ENCODE measurements around the gene RAB7B. TPM values are rescaled to one million over a fixed set of nuclear protein-coding genes. Genes with fewer than 3 reads are reported as not detected.

Gene RAB7B
- total RNA-seq, 1 experiment from 2014 or later = 0.10 TPM

DNA sequence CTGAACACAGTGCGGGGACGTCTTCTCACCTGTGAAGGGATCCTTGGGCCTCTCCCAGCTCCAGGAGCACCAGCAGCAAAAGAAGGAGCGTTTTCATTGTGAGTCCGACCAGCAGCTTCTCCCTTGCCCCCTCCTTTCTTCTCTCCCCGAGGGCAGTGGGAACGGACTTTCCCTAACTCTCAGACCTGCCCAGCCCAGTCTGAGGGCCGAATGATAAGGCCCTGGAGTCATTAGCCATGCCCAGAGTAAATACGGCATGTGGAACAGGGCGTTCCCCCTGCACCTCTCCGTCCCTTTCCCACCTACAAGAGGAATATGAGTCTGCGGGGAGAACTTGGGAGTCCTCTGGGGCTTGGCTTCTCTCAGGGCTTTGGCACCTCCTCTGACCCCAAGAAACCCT lies 20.5 kb upstream of the RAB7B start, which contains the start of gene CTSE:
CTSE (minus strand) TSS at position 201 of the 400 bp plus-strand sequence; CDS start at position 97, 104 bp downstream.
- no peak for DNase-seq (ENCODE audit: low read depth)

DNA sequence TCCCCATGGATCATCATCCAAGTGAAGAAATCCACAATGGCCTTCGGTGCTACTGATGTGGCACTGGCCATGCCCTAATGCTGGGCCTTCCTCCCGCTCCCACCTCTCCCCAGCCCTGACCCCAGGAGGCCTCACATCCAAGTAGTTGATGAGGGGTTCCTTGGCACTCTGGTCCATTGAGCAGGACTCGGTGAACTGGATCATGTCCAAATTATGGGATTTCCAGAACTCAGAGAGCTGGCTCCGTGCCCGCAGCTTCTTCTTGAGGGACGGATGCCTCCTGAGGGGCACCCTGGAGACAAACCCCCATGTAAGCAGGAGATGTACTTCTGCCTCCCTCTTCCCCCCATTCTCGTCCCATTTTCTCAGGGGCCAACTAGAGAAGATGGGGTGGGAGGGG lies 19.6 kb upstream of the RAB7B start:
- DNase-seq (ENCODE audit: low read depth) = no peak

DNA sequence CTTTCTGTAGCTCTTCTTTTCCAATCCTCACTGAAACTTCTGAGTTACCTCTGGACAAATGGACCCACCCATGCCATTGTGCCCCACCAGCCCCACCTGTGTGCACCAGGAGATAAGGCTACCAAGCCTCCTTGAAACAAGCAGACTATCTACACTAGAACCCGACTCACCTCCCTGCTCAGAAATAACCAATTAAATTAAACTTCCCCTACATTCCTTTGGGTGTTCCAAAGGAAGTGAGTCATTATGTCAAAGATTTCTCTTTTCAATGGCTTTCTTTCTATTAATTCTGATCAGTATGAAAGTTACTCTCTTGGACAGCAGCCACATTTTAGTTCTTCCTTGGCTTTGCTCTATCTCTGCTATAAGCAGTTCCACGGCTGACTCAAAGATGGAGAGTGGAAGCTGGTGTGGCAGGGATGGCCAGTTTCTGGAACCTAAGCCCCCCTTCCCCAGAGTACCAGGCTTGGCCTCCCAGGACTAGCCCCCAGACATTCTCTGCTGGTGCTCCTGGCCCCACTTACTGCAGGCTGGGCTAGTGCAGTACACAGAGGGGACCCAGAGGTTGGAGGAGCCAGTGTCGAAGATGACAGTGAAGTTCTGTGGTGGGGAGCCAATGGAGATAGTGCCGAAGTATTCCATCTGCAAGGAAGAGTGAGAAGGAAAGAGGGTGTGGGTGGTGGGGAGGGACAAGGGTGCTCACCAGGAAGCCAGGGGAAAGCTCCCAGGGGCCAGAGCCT lies 18.6 kb upstream of the RAB7B start:
- DNase-seq (ENCODE audit: low read depth) = peak; percentile 87

DNA sequence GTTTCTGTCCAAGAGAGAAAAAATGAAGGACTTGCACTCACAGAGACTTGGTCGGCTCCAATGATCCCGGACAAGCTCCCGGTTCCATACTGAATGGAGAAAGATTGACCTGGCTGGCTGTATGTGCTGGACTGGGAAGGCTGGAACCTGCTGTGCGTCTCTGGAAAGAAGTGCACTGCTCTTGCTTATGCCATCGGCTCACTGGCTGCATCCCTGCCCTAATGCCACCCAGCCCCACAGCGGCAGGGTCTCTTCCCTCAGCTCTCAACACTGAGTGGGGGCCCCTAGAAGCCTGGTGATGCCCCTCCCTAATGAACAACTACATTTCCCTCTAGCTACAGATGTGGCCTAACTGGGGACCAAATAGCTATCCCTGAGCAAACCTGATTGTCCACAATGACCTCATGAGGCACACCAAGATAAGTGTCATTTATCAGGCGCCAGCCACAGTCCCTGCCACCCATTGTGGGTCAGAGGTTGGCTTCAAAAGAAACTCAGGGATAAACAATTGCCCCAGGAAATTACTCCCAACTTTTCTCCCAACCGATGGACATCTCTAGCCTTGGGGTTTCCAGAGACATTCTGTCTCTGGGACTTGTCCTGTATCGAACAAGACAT lies 17.9 kb upstream of the RAB7B start:
- DNase-seq (ENCODE audit: low read depth) = no peak

DNA sequence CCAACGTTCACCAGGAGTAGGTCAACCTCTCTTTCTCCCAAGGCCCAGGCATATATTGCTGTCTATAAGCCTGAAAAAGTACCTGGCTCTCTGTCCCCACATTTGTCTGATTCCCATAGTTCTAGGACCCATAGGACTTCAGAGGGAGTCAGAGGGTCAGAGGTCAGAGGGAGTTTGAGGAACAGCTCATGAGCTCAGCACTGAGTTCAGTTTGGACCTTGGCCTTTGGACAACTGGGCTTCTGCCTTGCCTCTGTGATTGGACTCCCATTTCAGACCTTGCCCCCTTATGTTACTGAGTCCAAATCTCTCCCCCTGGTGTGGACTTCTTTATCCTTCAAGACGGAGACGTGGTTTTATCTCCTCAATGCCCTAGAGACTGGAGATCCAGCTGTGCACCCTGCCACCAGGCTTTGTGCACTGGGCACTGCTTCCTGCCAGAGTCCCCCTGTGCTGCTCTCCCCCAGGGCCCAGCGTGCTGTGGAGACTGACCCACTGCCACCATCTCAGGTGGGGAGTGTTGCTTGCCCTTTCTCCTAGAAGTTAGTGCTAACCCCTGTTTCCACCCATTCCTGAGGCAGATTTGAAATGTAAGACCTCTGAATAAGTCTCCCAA lies 17.3 kb upstream of the RAB7B start:
- no peak for DNase-seq (ENCODE audit: low read depth)

DNA sequence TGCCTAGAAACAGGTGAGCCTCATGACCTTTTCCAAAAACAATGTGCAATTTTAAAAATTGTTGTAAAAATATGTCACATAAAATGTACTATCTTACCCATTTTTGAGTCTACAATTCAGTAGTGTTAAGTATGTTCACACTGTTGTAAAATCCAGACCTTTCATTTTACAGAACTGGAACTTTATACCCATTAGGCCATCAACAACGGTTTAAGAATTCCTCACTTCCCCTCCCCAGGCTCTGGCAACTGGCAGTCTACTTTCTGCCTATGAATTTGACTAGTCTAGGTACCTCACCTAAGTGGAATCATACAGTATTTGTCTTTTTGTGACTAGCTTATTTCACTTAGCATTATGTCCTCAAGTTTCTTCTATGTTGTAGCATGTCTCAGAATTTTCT lies 11.9 kb upstream of the RAB7B start:
- DNase-seq (ENCODE audit: low read depth) = no peak

DNA sequence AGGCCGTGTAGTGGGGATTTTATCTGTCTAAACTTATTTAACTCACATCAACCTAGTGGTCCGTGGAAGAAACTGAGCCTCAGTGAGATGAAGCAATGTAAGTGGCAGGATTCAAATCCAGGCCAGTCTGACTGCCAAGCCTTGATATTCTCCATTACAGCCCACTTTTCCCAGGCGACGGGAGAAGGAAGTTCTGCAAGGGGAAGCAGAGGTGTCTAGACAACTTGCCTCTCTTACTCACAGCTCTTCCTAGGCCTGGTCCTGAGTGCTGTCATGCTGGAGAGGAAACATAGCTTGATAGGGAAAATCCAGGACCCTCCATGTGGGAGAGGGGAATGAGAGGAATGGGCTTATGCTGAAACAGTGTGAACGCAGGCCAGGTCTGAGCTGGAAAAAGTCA lies 11.4 kb upstream of the RAB7B start:
- DNase-seq (ENCODE audit: low read depth) = no peak

DNA sequence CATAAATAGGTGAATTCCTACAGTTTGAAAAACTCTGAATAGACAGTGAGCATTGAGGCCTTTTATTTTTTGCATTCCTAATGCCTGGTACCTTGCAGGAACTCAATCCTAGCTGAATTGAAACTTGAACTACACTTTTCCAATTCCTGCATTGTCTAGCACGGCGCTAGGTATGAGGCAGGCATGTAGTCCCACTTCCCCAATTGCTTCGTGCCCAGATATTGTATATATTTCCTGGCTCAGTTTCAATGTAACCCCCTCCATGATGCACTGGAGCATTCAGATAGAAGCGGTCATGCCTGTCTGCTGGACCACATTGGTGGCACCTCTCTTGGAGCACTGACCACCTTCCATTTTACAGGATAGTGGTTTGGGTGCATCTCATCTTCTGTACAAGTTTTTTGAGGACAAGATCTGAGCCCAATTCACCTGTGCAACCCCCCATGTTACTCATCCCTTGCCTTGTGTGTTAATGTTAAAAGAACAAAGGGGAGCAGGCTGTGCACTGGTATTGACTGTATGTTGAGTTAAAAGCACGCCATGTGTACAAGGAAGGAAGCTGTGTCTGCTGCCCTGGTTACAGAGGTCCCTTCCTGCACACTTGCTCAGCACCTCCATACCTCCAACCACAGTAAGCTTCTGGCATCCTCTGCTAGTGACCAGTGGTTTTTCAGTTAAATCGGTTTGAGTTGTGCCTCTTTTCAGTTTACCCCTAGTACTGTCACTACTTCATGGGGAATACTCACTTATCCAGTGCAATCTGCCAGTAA lies 10.0 kb upstream of the RAB7B start:
- no peak for DNase-seq (ENCODE audit: low read depth)

DNA sequence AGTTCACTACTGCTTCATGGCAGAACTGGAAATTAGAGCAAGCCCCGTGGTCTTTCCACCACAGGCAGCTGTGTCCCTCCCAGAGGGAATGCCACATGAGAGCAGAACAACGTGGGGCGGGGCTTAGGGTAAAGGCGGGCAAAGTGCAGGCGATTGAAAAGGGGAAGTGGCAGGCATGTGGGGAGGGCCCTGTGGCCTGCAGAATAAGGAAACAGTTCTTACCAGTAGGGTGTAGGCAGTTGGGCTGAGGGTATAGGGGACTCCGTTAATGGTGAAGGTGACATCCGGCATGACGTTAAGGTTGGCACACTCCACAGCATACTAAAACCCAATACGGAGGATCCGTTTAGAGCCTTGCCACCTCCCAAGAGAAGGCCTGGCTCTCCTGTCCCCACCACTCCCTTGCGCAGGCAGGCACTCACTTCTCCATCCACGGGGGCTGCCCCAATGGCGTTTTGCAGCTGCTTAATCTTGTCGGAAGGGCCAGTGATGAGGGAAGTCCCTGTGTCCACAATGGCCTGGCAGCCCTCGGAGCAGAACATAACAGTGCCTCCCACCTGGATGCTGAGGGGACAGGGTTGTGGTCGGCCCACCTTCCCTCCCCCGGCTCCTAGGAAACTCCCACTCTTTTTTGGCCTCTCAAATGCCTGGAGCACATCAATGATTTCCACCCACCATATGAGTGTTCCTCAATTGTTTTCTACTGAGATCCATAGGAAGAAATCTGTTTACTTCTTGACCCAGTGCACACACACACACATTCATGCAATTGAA lies 9.1 kb upstream of the RAB7B start:
- no peak for DNase-seq (ENCODE audit: low read depth)

DNA sequence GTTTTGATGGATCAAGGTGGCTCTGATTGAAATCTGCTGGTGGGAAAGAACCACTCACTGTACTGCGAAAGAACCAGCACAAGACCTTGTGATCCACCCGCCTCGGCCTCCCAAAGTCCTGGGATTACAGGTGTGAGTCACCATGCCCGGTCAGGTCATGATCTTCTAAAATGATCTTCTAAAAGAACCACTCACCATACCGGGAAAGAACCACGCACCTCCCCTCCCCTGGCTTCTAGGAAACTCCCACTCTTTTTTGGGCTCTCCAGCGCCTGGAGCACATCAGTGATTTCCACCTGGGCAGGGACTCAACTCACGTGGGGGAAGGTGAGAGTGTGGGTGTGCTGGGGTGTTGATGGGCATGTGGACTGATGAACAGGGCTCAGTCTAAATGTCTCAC lies 7.9 kb upstream of the RAB7B start:
- no peak for DNase-seq (ENCODE audit: low read depth)

DNA sequence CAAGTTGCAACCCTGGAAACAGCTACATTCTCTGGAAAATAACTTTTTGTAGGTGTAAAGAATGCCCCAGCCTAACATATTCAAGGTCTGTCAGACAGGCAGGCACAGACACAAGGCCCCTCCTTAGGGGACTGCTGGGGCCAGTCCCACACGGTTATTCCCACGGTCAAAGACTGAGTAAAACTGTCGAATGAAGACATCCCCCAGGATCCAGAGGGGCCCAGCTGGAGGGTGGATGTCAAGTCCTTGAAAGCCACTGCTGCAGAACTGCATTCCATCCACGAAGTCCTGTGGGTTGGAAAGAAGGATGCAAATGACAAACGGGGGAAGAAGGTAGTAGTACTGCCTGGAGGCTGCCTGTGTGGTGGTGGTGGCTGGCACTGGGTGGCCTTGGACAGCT lies 6.9 kb upstream of the RAB7B start:
- no peak for DNase-seq (ENCODE audit: low read depth)

DNA sequence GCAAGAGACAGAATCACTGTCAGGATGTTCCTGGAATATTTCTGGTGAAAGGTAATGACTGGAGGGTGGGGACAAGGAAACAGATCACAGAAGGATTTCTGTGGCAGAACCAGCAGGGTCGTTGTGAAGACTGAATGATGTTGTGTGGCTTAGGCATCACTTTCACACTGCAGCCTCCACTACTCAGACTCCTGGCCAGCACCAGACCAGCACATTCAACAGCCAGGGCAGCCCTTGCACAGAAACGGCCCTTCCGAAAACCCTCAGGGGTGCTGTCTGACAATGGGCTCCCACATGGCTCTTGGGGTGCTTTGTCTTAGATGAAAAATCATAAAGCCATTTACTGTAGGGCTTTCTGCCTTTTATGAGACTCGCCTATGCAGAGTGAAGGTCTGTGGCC lies 3.8 kb upstream of the RAB7B start:
- DNase-seq (ENCODE audit: low read depth) = no peak

DNA sequence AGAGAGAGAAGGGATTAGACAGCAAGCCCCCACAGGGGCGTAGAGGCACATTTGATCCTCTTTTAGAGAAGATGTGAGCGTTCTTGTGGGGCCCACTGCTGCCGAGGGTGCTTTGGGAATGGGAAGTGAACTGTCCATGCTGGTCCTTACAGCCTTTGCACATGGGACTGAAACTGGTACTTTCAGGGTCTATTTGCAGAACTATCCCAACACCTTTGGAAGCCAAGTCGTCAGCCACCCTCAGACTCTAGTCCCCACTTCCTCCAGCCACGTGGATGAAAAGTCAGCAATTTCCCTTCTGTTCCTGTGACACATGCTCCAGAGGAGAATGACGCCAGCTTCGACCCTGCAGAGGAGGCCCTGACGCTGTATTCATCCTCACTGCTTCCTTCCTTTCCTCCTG lies 2.6 kb upstream of the RAB7B start:
- DNase-seq (ENCODE audit: low read depth) = no peak

DNA sequence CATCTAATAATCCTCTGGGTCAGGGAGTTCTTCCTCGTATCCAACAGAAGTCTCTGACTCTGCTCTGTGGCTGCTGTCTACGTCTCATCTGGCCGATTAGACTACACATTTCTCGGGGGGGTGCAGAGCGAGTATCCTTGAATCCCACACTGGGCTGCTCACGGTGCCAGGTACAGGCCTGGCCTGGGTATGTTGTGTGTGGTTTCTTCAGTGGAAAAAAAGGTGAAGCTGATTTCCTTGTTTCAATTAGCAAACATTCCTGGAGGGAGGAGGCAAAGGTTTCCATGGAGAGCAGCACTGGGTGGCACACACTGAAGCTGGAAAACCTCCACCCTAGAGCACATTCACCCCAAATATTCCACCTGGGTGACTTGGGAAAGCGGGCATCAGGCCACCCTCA lies 2.0 kb upstream of the RAB7B start:
- no peak for DNase-seq (ENCODE audit: low read depth)

DNA sequence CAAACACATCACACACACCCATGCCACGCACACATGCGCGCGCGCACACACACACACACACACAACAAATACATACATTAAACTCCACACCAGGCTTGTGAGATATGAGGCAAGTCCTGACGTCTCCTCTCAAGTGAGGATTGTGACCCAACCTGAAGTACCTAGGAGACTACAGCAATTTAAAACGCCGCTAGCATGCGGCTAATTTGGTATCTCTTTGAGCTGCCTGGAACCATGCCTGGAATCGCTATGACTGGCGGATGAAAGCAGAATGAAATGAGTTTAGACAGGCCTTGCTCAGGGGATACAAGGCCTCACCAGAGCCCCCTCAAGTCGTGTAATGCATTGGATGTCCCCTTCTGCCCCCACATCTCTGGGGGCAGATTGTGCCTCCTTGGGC lies 1.6 kb upstream of the RAB7B start:
- DNase-seq (ENCODE audit: low read depth) = no peak

DNA sequence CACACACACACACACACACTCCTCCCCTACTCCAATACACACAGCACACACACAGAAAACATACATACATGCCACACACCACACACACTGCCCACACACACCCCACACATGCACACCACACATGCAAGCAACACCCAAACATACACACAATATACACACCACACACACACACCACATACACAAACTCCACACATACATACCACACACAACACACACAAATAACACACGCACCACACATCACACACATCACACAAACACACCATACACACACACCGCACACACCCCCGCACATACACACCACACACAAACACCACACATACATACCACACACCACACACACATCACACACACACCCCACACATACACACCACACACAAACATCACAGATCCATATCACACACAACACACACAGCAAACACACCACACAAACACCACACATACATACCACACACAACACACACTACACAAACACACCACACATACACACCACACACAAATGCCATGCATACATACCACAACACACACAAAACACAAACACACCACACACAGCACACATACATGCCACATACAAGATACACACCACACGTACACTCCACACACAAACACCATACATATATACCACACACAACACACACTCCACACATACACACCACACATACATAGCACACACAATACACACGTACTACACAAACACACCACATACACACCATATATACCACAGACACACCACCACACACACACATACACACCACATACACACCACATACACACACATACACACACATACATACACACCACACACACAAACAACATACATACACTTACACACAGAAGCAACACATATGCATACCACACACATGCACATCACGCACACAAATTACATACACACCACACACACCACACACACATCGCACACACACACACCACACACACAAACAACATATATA lies 932 bp upstream of the RAB7B start:
- no peak for DNase-seq (ENCODE audit: low read depth)

DNA sequence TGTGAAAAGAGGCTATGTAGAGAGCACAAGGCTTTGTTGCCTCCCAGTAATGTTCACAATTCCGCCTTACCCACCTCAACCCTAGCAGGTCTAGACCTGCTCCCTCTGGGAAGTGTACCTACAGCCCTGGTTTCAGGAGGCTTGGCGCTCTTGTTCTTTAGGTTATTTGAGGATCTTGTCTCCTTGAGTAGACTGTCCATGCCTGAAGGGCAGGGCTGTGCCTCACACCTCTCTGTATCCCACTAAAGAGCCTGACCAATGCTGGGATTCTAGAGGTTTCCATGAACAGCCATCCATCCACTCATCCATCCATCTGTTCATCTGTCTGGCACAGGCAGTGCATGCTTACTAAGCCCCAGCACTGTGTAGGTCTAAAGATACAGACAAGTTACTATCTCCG lies 1.0 kb downstream of the RAB7B start:
- no peak for DNase-seq (ENCODE audit: low read depth)

DNA sequence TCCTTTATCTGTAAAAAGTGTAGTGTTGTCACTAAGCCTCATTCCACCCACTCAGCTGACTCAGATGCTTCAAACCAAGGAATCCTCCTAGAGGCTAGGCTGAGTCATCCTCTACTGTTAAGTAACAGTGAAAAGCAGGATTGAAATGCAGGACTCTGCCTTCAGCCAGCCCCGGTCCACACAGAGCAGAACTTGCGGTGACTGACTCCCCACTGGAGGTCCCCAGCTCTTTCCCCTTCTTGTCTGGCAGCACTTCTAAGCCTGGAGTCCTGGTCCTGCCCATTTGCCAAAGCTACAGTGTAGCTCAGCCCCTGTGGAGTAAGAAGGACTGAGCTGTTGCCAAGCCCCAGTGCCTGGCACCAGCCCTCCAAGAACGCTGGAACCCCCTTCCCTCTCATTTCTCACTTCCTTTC lies 1.7 kb downstream of the RAB7B start:
- DNase-seq (ENCODE audit: low read depth) = peak; percentile 91

DNA sequence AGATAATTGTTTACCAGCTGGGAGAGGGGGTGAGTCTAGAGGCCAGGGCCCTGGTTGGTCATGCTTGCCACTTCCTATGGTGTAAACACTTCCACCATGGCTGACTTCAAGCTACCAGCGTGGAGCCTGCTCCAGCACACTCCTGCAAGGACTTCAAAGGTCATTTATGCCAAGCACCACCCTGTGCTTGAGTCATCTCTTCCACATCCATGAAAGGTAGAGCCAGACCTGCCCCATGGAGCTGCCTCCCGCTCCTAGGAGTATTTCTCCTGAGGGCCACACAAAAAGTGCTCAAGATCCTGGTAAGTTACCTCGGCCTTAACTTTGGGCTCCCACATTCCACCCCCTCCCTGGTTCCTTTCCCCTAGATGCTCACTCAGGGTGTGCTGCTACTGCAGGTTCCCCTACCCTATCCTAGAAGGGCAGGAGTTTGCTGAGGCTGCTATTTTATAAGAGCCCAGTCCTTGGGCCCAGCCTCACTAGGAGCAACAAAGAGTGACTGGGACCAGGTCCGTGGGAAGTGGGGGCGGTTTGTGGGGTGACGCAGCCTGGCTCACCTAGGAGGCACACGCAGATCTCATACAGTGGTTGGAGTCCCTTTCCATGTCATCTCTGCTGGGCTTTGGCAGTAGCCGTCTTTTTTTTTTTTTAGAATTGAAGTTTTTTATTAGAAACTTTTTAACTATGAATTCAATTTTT lies 2.4 kb downstream of the RAB7B start:
- DNase-seq (ENCODE audit: low read depth) = peak; percentile 39
